Occipital lobe (tissue), 2 donors: ENCODE data around the gene PPFIA1. TPM values are rescaled to one million over a fixed set of nuclear protein-coding genes. Genes with fewer than 3 reads are reported as not detected.

Source experiments
- DNase-seq: peaks from one replicate; lab custom pipeline; 2025; lab: John Stamatoyannopoulos, UW
- total RNA-seq: library from RNA; depleted of rRNA; stranded (reverse); fragments of >200 nt; gene quantifications from one replicate; pipeline ENCODE4 v1.2.3, GENCODE V29; 2014

Gene PPFIA1
- total RNA-seq, 1 donor from 2014 or later: 34.2 TPM

GRCh38 chr11:70411713-70412452, 141.4 kb downstream of the PPFIA1 start:
- DNase-seq: no peak

GRCh38 chr11:70413151-70413550, 142.7 kb downstream of the PPFIA1 start:
- no peak for DNase-seq

DNA sequence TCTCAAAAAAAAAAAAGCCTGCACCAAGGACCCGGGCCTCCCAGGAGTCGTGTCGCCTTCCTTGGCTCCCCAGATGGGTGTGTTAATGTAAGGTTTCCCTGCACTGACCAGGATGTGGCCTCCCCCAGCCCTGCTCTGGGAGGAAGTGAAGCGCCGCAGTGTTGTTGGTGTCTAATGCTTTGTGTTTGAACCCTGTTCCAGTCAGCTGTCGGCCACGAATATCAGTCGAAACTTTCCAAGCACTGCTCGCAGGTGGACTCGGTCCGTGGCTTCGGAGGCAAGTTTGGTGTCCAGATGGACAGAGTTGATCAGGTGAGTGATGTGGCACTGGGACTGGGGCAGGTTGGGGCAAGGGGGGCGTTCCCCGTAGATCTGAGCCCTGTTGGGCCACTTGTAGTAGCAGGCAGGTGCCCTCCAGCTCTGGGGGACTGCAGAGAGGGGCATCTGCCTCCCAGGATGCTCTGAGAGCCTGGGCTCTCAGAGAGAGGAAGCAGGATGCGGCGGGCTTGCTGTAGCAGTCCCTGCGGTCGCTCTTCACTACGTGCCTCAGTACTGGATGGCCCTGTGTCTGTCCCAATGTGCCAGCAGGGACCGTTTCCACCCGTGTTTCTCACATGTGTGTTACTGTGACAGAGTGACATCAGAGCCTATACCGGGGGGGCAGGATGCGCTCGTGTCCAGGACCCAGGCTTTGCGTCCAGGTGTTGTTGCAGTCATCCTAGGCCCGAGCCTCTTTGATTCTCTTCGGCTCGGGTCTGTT, 144.0 kb downstream of the PPFIA1 start:
- DNase-seq: no peak

- DNase-seq: no peak
Measured at GRCh38 chr11:70415191-70415590, 144.7 kb downstream of the PPFIA1 start.

DNA sequence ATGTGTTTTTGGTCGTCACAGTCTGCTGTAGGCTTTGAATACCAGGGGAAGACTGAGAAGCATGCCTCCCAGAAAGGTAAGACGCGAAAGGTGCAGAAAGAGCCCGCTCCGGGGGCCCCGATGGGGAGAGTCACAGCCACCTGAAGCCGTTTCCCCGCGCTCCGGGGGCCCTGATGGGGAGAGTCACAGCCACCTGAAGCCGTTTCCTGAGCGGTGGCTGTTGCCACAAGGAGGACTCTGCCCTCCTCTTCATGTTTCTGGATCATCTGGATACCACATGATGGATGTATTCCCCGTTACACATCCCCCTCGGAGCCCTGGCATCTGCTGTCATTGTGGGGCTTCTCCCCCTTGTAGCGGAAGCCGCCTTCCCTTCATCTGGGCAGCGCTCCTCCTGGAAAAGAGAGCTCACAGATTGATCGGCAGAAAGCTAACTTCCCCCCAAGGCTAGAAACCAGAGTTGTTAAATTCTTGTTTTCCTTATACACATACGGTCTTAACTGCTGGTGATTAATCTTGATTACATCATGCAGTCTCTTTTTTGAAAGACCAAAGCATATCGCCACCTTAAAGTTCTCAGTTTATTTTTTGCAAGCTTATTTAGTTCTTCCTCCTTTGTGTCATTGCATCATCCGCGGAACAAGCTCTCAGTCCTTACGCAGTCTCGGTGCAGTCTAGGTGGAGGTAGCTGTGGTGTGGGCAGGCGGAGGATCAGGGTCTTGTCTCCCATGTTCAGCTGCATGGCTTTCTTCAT, 145.3 kb downstream of the PPFIA1 start:
- no peak for DNase-seq

- DNase-seq: no peak
Measured at GRCh38 chr11:70416881-70417280, 146.4 kb downstream of the PPFIA1 start.

DNA sequence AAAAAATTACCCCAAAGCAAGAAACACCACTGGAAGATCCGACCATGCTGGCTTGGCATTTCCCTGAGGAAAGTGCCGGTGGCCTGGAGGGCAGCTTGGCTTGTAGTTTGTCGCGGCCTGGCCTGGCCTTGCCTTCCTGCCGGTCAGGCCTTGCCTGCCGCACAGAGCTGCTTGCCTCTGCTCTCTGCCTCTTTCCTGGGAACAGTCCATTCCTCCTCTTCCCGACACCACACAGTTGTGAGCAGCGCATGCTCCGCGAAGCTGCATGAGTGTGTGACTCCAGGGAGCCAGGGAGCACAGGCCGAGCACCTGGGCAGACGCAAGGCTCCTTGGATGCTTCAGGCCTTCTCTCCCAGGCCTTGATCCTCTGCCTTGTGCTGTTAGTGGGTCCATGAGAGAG, 147.6 kb downstream of the PPFIA1 start:
- DNase-seq: no peak

DNA sequence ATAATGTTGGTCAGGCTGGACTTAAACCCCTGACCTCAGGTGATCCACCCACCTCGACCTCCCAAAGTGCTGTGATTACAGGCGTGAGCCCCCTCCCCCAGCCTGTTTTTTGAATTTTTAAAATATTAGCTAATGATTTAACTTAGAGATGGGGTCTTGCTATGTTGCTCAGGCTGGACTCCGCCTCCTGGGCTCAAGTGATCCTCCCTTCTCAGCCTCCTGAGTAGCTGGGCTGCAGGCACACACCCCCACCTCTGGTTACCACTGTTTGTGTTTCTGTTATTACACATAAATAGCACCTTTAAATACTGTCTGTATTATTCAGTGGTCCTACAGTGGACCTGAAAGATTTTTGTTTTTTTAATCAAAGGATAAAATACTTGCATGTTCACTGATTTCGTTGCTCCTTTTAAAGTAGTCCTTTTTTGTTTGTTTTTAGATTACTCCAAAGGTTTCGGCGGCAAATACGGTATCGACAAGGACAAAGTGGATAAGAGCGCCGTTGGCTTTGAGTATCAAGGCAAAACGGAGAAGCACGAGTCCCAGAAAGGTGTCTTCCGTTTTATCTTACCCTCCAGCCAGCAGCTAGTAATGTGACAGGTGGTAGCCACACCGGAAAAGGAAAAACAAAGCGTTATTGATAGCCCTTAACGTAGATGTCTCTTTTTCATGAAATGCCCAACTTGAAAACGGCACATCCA, 149.0 kb downstream of the PPFIA1 start:
- no peak for DNase-seq

DNA sequence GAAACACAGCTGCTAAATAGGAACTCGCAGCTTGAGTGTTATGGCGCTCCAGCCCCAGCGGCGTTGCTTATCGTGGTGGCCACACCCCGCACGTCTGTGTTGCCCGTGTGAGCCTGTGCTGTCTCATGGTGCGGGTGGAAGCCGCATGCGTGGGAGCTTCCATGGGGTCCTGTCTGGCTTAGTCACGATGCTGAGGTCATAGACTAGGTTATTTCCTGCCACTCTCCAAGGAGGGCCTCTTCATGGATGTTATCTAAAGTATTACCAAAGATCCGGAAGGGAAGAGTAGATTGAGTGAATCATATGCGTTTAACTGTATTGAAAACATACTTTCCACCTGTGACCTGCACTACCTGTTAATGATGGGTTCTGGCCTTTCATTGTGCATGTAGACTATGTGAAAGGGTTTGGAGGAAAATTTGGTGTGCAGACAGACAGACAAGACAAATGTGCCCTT, 149.5 kb downstream of the PPFIA1 start:
- no peak for DNase-seq

- DNase-seq: no peak
Measured at GRCh38 chr11:70420496-70420895, 150.0 kb downstream of the PPFIA1 start.

- no peak for DNase-seq
Measured at GRCh38 chr11:70421123-70421522, 150.6 kb downstream of the PPFIA1 start.

DNA sequence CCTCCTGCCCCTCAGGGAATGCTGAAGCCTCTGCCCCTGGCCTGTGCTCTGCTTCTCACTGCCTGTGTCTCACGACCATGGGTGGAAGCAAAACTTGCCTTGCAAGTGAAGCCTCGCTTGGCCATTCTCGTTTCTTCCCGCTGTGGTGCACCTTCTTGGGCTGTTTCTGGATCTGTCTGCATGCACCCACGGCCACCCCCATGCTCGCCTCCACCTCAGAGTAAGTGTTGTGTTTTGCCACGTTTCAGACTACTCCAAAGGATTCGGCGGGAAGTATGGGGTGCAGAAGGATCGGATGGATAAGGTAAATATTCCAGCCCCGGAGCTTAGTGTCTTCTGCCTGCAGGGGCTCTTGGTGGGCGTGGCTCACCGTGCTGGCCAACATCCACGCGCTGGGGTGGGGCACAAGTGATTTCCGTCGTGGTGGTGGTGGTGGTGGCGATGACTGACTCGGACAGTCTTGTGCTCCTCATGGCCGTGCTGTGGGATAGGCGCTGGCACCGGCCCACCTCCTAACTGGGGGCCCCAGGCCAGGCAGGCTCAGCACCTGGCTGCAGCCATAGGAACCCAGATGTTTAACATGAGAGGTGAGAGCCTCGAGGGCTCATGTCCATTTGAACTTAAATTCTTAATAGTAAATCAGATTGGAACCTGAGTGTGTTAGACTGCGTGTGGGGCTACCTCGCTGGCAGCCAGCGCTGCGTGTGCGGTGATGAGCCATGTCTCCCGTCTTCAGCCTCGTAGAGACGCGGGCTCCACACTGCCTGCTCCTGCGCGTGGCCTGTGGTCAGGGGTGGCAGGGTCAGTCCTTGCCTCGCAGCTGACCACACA, 152.4 kb downstream of the PPFIA1 start:
- DNase-seq: no peak

GRCh38 chr11:70423523-70424505, 153.3 kb downstream of the PPFIA1 start:
- no peak for DNase-seq

- DNase-seq: no peak
Measured at GRCh38 chr11:70424765-70425344, 154.4 kb downstream of the PPFIA1 start.

GRCh38 chr11:70427436-70427835, 156.9 kb downstream of the PPFIA1 start:
- DNase-seq: no peak

DNA sequence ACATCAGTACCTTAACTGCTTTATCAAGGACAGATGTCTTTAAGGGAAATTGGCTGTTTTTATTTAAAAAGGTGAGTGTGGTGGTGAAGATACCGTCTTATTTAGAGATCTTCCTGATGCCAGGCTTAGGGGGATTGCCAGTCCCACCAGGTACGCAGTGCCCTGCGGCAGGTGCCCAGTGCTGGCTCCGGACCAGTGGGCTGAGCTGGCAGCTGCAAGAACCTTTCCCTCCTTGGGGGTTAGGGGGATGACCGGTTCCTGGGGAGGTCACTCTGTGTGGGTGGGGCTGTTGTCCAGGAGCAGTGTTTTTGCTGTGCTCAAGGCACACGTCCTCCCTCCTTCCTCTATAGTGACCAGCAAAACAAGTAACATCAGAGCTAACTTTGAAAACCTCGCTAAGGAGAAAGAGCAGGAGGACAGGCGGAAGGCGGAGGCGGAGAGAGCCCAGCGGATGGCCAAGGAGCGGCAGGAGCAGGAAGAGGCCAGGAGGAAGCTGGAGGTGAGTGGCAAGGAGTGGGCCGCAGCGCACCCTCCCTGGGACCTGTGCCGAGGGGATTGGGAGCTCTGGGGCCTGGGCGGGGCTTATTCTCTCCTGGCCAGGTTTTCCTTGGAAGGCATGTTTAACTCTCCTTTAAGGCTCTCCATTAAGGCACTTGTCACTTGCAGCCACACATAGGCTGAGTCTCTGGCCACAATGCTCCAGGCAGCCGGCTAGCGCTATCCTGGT, 158.4 kb downstream of the PPFIA1 start:
- no peak for DNase-seq

GRCh38 chr11:70429428-70429705, 158.9 kb downstream of the PPFIA1 start:
- DNase-seq: no peak

DNA sequence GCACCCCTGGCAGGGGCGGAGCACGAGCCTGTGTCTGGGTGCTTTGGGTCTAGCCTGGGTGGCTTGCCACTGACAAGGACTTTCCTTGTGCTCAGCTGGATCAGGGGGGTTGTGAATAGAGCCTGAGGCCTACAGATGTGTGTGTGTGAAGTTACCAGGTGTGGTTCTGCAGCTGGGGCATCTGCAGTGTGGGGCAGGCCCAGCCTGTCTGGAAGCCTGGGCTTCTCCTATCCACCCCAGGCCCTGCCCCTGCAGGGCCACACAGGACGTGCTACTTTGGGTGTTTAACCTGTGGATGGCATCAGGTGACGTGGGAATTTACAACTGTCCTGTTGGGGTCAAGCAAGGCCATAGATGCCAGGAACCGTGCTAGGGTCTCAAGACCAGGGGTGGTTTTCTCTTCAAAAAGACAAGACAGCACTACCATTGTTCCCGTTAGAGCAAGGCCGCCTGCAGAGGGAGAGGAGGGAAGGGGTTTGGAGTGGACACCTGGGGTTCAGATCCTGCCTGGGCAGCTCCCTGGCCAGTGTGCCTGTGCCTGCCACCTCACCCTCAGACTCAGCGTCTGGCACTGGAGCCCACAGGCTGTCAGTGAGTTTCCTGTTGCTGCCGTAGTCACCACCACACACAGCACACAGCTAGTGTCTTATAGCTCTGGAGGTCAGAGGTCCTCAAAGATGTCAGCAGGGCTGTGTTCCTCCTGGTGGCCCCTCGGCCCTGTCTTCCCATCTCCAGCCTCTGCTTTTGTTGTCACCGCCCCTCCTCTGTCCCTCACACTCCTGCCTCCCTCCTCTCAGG, 159.4 kb downstream of the PPFIA1 start:
- no peak for DNase-seq
